H9 (cell line): ENCODE results near the gene FEZF1. TPM values are rescaled to one million over a fixed set of nuclear protein-coding genes. Genes with fewer than 3 reads are reported as not detected.

Source experiments
- DNase-seq: peaks from one replicate; pipeline ENCODE4 v3.0.0-alpha.2; 2017
- H2AFZ ChIP-seq: one replicate; pipeline ENCODE4 v1.6.1; 2013; ENCODE audit warnings: mild to moderate bottlenecking, low read length, control low read depth, moderate library complexity
- H2AK5ac ChIP-seq: 2 replicates; pipeline ENCODE4 v1.6.1; 2013; ENCODE audit warnings: low read length, control low read depth, mixed read lengths; ENCODE audit not compliant: insufficient read length
- H2BK120ac ChIP-seq: one replicate; pipeline ENCODE4 v1.6.1; 2013; ENCODE audit warnings: low read depth, mild to moderate bottlenecking, low read length, control low read depth, inconsistent platforms; ENCODE audit not compliant: poor library complexity, severe bottlenecking
- H2BK12ac ChIP-seq: 2 replicates; pipeline ENCODE4 v1.6.1; 2013; ENCODE audit warnings: low read length, control low read depth, mixed read lengths, low read depth; ENCODE audit not compliant: insufficient read length
- H2BK15ac ChIP-seq: 2 replicates; pipeline ENCODE4 v1.6.1; 2013; ENCODE audit warnings: low read depth, low read length, control low read depth
- H2BK20ac ChIP-seq: one replicate; pipeline ENCODE4 v1.6.1; 2013; ENCODE audit warnings: low read depth, mild to moderate bottlenecking, low read length, control low read depth, inconsistent platforms; ENCODE audit not compliant: poor library complexity, severe bottlenecking
- H2BK5ac ChIP-seq: 2 replicates; pipeline ENCODE4 v1.6.1; 2013; ENCODE audit warnings: low read length, control low read depth, mixed read lengths; ENCODE audit not compliant: insufficient read length
- H3K14ac ChIP-seq: 2 replicates; pipeline ENCODE4 v1.6.1; 2013; ENCODE audit warnings: low read length, control low read depth; ENCODE audit not compliant: insufficient read depth
- H3K18ac ChIP-seq: 2 replicates; pipeline ENCODE4 v1.6.1; 2013; ENCODE audit warnings: low read depth, mild to moderate bottlenecking, mixed read lengths, low read length, control low read depth; ENCODE audit not compliant: insufficient read length
- H3K23ac ChIP-seq: 2 replicates; pipeline ENCODE4 v1.6.1; 2013; ENCODE audit warnings: low read length, control low read depth, mixed read lengths, low read depth; ENCODE audit not compliant: insufficient read length
- H3K23me2 ChIP-seq: 2 replicates; pipeline ENCODE4 v1.6.1; 2013; ENCODE audit warnings: low read depth, mild to moderate bottlenecking, mixed read lengths, low read length, control low read depth; ENCODE audit not compliant: insufficient read length, poor library complexity, severe bottlenecking
- H3K27ac ChIP-seq: 2 replicates; pipeline ENCODE4 v1.5.1; 2013; ENCODE audit warnings: low read length, control low read depth, mixed read lengths, low read depth; ENCODE audit not compliant: insufficient read length
- H3K27me3 ChIP-seq: 2 replicates; pipeline ENCODE4 v1.6.1; 2013; ENCODE audit warnings: low read length, control low read depth, inconsistent platforms; ENCODE audit not compliant: insufficient read depth
- H3K4ac ChIP-seq: 2 replicates; pipeline ENCODE4 v1.6.1; 2013; ENCODE audit warnings: low read depth, mild to moderate bottlenecking, control low read depth, inconsistent platforms, low read length, moderate library complexity
- H3K4me1 ChIP-seq: 2 replicates; pipeline ENCODE4 v1.6.1; 2013; ENCODE audit warnings: low read length, control low read depth, inconsistent platforms; ENCODE audit not compliant: insufficient read depth
- H3K4me2 ChIP-seq: 2 replicates; pipeline ENCODE4 v1.6.1; 2013; ENCODE audit warnings: low read length, control low read depth, mixed read lengths; ENCODE audit not compliant: insufficient read length, insufficient read depth
- H3K56ac ChIP-seq: 2 replicates; pipeline ENCODE4 v1.6.1; 2013; ENCODE audit warnings: low read depth, mild to moderate bottlenecking, mixed read lengths, low read length, control low read depth; ENCODE audit not compliant: insufficient read length
- H3K79me1 ChIP-seq: 2 replicates; pipeline ENCODE4 v1.6.1; 2013; ENCODE audit warnings: low read depth, mild to moderate bottlenecking, moderate library complexity, low read length, control low read depth, inconsistent platforms; ENCODE audit not compliant: insufficient read depth, poor library complexity, severe bottlenecking
- H3K79me2 ChIP-seq: 2 replicates; pipeline ENCODE4 v1.6.1; 2013; ENCODE audit warnings: low read length, control low read depth, inconsistent platforms; ENCODE audit not compliant: insufficient read depth
- H3K9ac ChIP-seq: 2 replicates; pipeline ENCODE4 v1.6.1; 2013; ENCODE audit warnings: low read length, control low read depth, mixed read lengths; ENCODE audit not compliant: insufficient read length; ENCODE audit errors: extremely low read depth
- H3K9me3 ChIP-seq: one replicate; pipeline ENCODE4 v1.6.1; 2013; ENCODE audit warnings: low read depth, low read length, inconsistent platforms; ENCODE audit not compliant: control insufficient read depth
- H3T11ph ChIP-seq: one replicate; pipeline ENCODE4 v1.6.1; 2013; ENCODE audit warnings: mild to moderate bottlenecking, low read length, control low read depth, inconsistent platforms
- H4K20me1 ChIP-seq: one replicate; pipeline ENCODE4 v1.6.1; 2013; ENCODE audit not compliant: control insufficient read depth, insufficient read length, insufficient read depth
- H4K5ac ChIP-seq: 2 replicates; pipeline ENCODE4 v1.6.1; 2013; ENCODE audit warnings: low read depth, mild to moderate bottlenecking, mixed read lengths, low read length, control low read depth; ENCODE audit not compliant: insufficient read length
- H4K8ac ChIP-seq: replicated peaks from 2 replicates; pipeline ENCODE4 v1.6.1; 2013; ENCODE audit warnings: low read length, control low read depth, mixed read lengths, low read depth; ENCODE audit not compliant: insufficient read length
- H4K91ac ChIP-seq: 2 replicates; pipeline ENCODE4 v1.6.1; 2013; ENCODE audit warnings: low read depth, mild to moderate bottlenecking, moderate library complexity, mixed read lengths, low read length, control low read depth; ENCODE audit not compliant: insufficient read length
- H3K27ac Mint-ChIP-seq, 3 experiments: 2 replicates in 2 of 3; 3 replicates in 1 of 3; pipeline ENCODE4 v1.8.0; 2020 to 2021; ENCODE audit warnings: mixed read lengths in 3 of 3, mild to moderate bottlenecking in 1 of 3, moderate library complexity in 1 of 3
- H3K27me3 Mint-ChIP-seq: 2 replicates; pipeline ENCODE4 v1.8.0; 2021; ENCODE audit warnings: low read depth, mild to moderate bottlenecking, moderate library complexity, mixed read lengths
- H3K36me3 Mint-ChIP-seq, 3 experiments: 2 replicates in 2 of 3; 3 replicates in 1 of 3; pipeline ENCODE4 v1.8.0; 2020 to 2021; ENCODE audit warnings: low read depth in 3 of 3, mixed read lengths in 3 of 3; ENCODE audit not compliant: insufficient read depth in 1 of 3
- H3K4me1 Mint-ChIP-seq, 2 experiments: 2 replicates each; pipeline ENCODE4 v1.8.0; 2020; ENCODE audit warnings: mixed read lengths in 2 of 2
- H3K4me3 Mint-ChIP-seq, 2 experiments: 2 replicates in 1 of 2; 3 replicates in 1 of 2; pipeline ENCODE4 v1.8.0; 2020 to 2021; ENCODE audit warnings: mild to moderate bottlenecking in 2 of 2, mixed read lengths in 2 of 2, moderate library complexity in 1 of 2
- H3K9me3 Mint-ChIP-seq, 2 experiments: 2 replicates in 1 of 2; 3 replicates in 1 of 2; pipeline ENCODE4 v1.8.0; 2020; ENCODE audit warnings: mild to moderate bottlenecking in 2 of 2, mixed read lengths in 2 of 2, moderate library complexity in 1 of 2
- CTCF ChIP-seq: fragments of 200-600 bp; sonication (generic); conservative IDR thresholded peaks from 3 replicates; pipeline ENCODE4 v1.8.0; 2021; ENCODE audit warnings: antibody characterized with exemption, mild to moderate bottlenecking
- WGBS: extraction: QIAGEN DNeasy Blood & Tissue Kit; methylation state at CpG from one replicate; pipeline ENCODE4 v1.1.7; 2013; ENCODE audit warnings: missing lambda C conversion rate, low lambda C conversion rate, mixed read lengths; ENCODE audit not compliant: insufficient read length; ENCODE audit errors: extremely low coverage; 5-methylcytosine and 5-hydroxymethylcytosine counted together
- long read RNA-seq: library from polyadenylated mRNA; unstranded; transcript quantifications from one replicate; pipeline ENCODE4 v2.0.0, GENCODE V29; 2020
- total RNA-seq: library from RNA; stranded (reverse); gene quantifications from 2 replicates; pipeline ENCODE4 v1.2.1, GENCODE V29; 2021

Gene FEZF1
- total RNA-seq: 37.8 and 41.5 TPM in 2 replicates
- long read RNA-seq, transcript FEZF1-202 (5 exons, 1,368 nt): minor isoform, 5 of 212 reads
- long read RNA-seq, transcript FEZF1-203 (4 exons, 2,099 nt): major isoform, 42 of 212 reads
- long read RNA-seq, partial matches to known transcripts: 3 of 212 reads
- long read RNA-seq, other reads (novel, unspliced or antisense): 162 of 212 reads

GRCh38 chr7:122304319-122304975, at the start of gene FEZF1:
TSS of gene FEZF1 (minus strand) at chr7:122304750. CDS start at chr7:122304437, 313 bp downstream.
- Histone ChIP-seq H2BK5ac (no peak within 1 kb of the TSS), H3K23ac (no peak within 1 kb of the TSS), H2BK15ac (no peak within 1 kb of the TSS), H2AFZ (no peak within 1 kb of the TSS), H2AK5ac (no peak within 1 kb of the TSS), H3K79me2 (no peaks in the 10 kb centered on the region), H3K4me2 (peak within 1 kb of the TSS; percentile 71), H3K4ac (no peak within 1 kb of the TSS), H3K27me3 (peaks cover 36% of the 10 kb centered on the region; the same call in 1 of the 2 replicates), H3K14ac (no peak within 1 kb of the TSS; the same call in 1 of the 2 replicates), H4K20me1 (no peaks in the 10 kb centered on the region), H3K27ac (no peak within 1 kb of the TSS), H4K8ac (no peak within 1 kb of the TSS), H4K5ac (no peak within 1 kb of the TSS), H3T11ph (no peak within 1 kb of the TSS), H3K56ac (no peak within 1 kb of the TSS), H2BK20ac (no peak within 1 kb of the TSS), H3K9me3 (no peaks in the 10 kb centered on the region), H4K91ac (no peak within 1 kb of the TSS), H3K4me1 (peaks cover 4% of the 10 kb centered on the region; the same call in 1 of the 2 replicates), H2BK12ac (no peak within 1 kb of the TSS), H2BK120ac (no peak within 1 kb of the TSS), H3K18ac (no peak within 1 kb of the TSS), H3K9ac (peak within 1 kb of the TSS; percentile 5), H3K23me2 (peaks cover 57% of the 10 kb centered on the region), H3K79me1 (no peaks in the 10 kb centered on the region)
- DNase-seq: peak; percentile 77
- peaks cover 100% of the 10 kb centered on the region for H3K27me3 Mint-ChIP-seq
- H3K27ac Mint-ChIP-seq: peak within 1 kb of the TSS in 2 of 3 experiments; percentile 96 to 98; a peak in 5 of 7 replicates
- H3K9me3 Mint-ChIP-seq: no peaks in the 10 kb centered on the region
- peaks cover 19 to 78% (median 33%) of the 10 kb centered on the region in 3 experiments for H3K36me3 Mint-ChIP-seq
- no peak for TF ChIP-seq CTCF
- peaks cover 59 to 69% of the 10 kb centered on the region in 2 experiments for H3K4me1 Mint-ChIP-seq
- WGBS: no CpG with 5 or more reads among the region's 35 CpGs
- peak within 1 kb of the TSS; percentile 85 to 93 for H3K4me3 Mint-ChIP-seq
